Testis (tissue), 3 donors: Measurements from ENCODE around the gene LPIN1. TPM values are rescaled to one million over a fixed set of nuclear protein-coding genes. Genes with fewer than 3 reads are reported as not detected.

ENCODE experiments used
- DNase-seq: peaks from one replicate; pipeline ENCODE4 v3.0.0-alpha.2; 2019
- H3K27ac ChIP-seq, 2 donors: fragments of 200-600 bp; sonication (generic); one replicate each; pipeline ENCODE4 v1.5.1; 2019
- H3K27me3 ChIP-seq: fragments of 200-600 bp; sonication (generic); one replicate; pipeline ENCODE4 v1.5.1; 2019
- H3K36me3 ChIP-seq: fragments of 200-600 bp; sonication (generic); one replicate; pipeline ENCODE4 v1.5.1; 2017; ENCODE audit warnings: low read depth; ENCODE audit errors: missing control alignments
- H3K4me1 ChIP-seq: fragments of 200-600 bp; sonication (generic); one replicate; pipeline ENCODE4 v1.5.1; 2019
- H3K4me3 ChIP-seq, 2 donors: fragments of 200-600 bp; sonication (generic); one replicate each; pipeline ENCODE4 v1.5.1; 2017 to 2019
- H3K9me3 ChIP-seq: fragments of 200-600 bp; sonication (generic); one replicate; pipeline ENCODE4 v1.5.1; 2017
- POLR2A ChIP-seq: fragments of 450-650 bp; IDR thresholded peaks from one replicate; pipeline ENCODE4 v1.6.1; 2017; ENCODE audit warnings: antibody characterized with exemption, mild to moderate bottlenecking, moderate library complexity
- WGBS, 2 donors: methylation state at CpG; one replicate each; pipeline ENCODE4 v1.1.5; 2018; 5-methylcytosine and 5-hydroxymethylcytosine counted together
- intact Hi-C: fragments of 100-400 bp; cut with DNase I; formaldehyde crosslinking; loops from one replicate; pipeline ENCODE4 v1.15.1; 2023; ENCODE audit warnings: low total_unique reads
- polyA plus RNA-seq: library from polyadenylated mRNA; stranded (reverse); fragments of 350-450 nt; fragmentation: Illumina TruSeq; extraction: RNeasy Lipid Tissue Mini Kit (QIAGEN cat#74804); gene quantifications from one replicate; pipeline ENCODE4 v1.2.3, GENCODE V29; 2014; ENCODE audit warnings: low read depth, low replicate concordance; ENCODE audit not compliant: insufficient read depth
- total RNA-seq, 2 donors: library from RNA; depleted of rRNA; stranded (reverse); fragments of >200 nt; gene quantifications; one replicate each; pipeline ENCODE4 v1.2.3, GENCODE V29; 2016
- TF ChIP-seq, protein P1 (sequence below), 3 experiments: fragments of 450-650 bp in 2 of 3; fragments of 200-600 bp in 1 of 3; sonication (generic) in 1 of 3; IDR thresholded peaks; one replicate each; pipeline ENCODE4 v1.5.1; 2016 to 2019; ENCODE audit warnings: antibody characterized with exemption in 3 of 3, mild to moderate bottlenecking in 2 of 3, moderate library complexity in 1 of 3

Gene LPIN1
- total and polyA plus RNA-seq, 3 donors from 2014 or later = 90.0 to 198 (median 169) TPM

DNA sequence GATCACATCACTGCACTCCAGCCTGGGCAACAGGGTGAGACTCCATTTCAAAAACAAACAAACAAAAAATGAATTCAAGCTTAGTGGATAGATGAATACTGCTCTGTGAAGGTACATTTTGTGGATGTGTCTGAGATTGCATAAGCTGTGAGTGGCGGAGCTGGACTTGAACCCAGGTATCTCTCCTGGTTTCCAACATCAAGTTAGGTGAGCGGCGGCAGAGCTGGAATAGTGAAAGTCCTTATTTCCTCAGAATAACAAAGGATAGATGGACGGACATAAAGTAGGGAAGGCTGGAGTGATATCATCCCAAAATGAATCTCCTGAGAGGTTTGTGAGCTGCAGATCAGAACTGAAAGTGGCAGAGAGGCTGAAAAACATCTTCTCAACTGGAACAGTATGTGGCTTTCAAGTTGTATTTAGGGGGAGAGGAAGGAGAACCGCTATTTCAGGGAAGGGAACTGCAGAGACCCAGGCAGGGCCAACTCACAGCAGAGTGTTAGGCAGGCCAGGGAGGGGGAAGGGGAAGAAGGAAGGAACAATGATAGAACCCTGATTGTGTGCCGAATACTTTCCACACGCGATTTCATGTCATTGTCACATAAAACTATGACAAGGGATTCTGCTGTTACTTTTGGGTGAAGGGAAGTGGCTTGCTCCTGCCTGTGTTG is 106.2 kb downstream of the LPIN1 start:
- 82 to 88% methylated on average over 8 of the region's 8 CpGs for WGBS, 2 donors
- no peak for DNase-seq

DNA sequence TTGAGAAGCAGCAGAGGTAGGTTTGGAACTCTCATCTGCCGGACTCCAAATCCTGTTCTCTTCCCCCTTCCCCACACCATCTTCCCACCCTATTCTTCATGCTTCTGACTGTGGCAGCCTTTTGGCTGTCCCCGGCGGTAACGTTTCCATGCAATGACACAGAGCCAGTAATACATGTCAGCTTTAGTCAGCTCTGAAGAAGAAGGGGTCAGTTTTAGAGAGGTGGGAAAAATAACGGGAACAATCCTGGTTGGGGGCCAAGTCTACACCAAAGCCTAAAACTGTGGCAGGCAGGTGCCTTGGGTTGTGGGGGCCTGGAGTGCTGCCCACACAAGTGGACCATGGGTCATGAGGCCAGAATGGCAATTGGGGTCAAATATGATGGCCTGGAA is 106.8 kb downstream of the LPIN1 start:
- H3K4me1 ChIP-seq = no peaks in the 10 kb centered on the region
- no peak overlapping the region for H3K4me3 ChIP-seq
- WGBS, 2 donors = 89 to 93% methylated on average over 4 to 5 of the region's 5 CpGs
- no peaks in the 10 kb centered on the region for H3K9me3 ChIP-seq
- no peak for DNase-seq
- no peaks in the 10 kb centered on the region for H3K36me3 ChIP-seq
- TF ChIP-seq, protein P1, sequence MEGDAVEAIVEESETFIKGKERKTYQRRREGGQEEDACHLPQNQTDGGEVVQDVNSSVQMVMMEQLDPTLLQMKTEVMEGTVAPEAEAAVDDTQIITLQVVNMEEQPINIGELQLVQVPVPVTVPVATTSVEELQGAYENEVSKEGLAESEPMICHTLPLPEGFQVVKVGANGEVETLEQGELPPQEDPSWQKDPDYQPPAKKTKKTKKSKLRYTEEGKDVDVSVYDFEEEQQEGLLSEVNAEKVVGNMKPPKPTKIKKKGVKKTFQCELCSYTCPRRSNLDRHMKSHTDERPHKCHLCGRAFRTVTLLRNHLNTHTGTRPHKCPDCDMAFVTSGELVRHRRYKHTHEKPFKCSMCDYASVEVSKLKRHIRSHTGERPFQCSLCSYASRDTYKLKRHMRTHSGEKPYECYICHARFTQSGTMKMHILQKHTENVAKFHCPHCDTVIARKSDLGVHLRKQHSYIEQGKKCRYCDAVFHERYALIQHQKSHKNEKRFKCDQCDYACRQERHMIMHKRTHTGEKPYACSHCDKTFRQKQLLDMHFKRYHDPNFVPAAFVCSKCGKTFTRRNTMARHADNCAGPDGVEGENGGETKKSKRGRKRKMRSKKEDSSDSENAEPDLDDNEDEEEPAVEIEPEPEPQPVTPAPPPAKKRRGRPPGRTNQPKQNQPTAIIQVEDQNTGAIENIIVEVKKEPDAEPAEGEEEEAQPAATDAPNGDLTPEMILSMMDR (IDR thresholded peaks at IDR 0.05) = no peak
- no peak for TF ChIP-seq POLR2A
- no peaks in the 10 kb centered on the region for H3K27me3 ChIP-seq
- intact Hi-C loops = no loop called here
- no peak overlapping the region for H3K27ac ChIP-seq

More for the DNA sequence above, 106.2 kb downstream of the LPIN1 start:
- Histone ChIP-seq H3K27ac (no peak overlapping the region), H3K36me3 (no peaks in the 10 kb centered on the region), H3K27me3 (no peaks in the 10 kb centered on the region), H3K4me1 (no peaks in the 10 kb centered on the region), H3K4me3 (no peak overlapping the region), H3K9me3 (no peaks in the 10 kb centered on the region)
- intact Hi-C loops = no loop called here
- TF ChIP-seq POLR2A = no peak
- TF ChIP-seq, protein P1 (IDR thresholded peaks at IDR 0.05) = no peak

DNA sequence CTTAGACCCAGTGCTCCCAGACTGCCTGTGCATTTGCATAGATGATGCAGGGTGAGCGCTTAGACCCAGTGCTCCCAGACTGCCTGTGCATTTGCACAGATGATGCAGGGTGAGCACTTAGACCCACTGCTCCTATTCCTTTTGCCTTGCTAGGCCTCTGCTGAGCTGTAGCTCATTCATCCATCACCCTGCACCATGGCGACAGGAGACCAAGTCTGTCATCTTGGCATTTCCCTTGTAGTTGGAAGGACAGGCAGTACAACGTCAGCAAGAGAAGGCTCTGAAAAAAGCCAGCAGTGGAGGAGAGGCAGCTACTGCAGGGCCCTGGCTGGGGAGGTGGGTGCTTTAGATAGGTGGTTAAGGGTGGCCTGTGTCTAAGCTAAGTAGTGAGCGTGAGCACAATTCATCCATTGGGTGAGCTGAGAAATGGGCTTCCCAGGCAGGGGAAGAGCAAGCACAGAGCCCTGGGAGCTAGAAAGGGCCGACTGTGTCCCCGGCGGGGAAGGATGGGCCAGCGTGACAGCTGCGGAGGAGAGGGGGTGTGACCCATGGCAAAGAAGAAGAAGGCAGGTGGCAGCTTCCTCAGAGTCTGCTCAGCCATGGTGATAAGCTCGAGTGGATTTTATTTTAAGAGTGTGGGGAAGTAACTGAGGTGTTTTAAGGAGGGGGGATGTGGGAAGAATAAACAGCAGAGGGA is 108.8 kb downstream of the LPIN1 start:
- intact Hi-C loops = no loop called here
- H3K27me3 ChIP-seq = no peaks in the 10 kb centered on the region
- no peak overlapping the region for H3K27ac ChIP-seq
- 79 to 83% methylated on average over 10 of the region's 10 CpGs for WGBS, 2 donors
- no peaks in the 10 kb centered on the region for H3K9me3 ChIP-seq
- no peak for DNase-seq
- no peaks in the 10 kb centered on the region for H3K36me3 ChIP-seq
- TF ChIP-seq POLR2A = no peak
- TF ChIP-seq, protein P1 (IDR thresholded peaks at IDR 0.05) = no peak
- H3K4me3 ChIP-seq = no peak overlapping the region
- H3K4me1 ChIP-seq = no peaks in the 10 kb centered on the region

DNA sequence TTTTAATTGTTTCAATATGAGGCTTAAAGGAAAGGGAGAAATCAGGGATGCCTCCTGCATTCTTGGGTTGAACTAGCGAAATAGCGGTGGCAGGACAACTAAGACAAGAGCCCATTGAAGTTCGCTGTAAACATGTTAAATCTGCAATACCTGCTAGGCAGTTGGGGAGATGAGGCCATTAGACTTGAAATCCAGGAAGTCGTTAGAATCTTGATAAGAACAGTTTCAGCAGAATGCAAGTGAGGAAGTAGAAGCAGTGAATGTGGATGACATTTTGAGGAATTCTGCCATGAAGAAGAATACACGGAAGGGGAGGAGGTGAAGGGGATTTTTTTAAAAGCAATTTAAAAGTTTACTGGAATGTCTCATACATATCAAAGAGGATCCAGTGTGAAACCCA is 109.7 kb downstream of the LPIN1 start:
- WGBS, 2 donors = 76 to 78% methylated on average over 5 of the region's 5 CpGs
- Histone ChIP-seq H3K27me3 (no peaks in the 10 kb centered on the region), H3K9me3 (no peaks in the 10 kb centered on the region), H3K27ac (no peak overlapping the region), H3K4me1 (no peaks in the 10 kb centered on the region), H3K4me3 (no peak overlapping the region), H3K36me3 (no peaks in the 10 kb centered on the region)
- DNase-seq = no peak
- intact Hi-C loops = no loop called here
- TF ChIP-seq POLR2A = no peak
- TF ChIP-seq, protein P1 (IDR thresholded peaks at IDR 0.05) = no peak
